OCI-LY1 (cell line): Measurements from ENCODE around the gene ATP8B1.

Source experiments
- H2AFZ ChIP-seq: fragments of 200-600 bp; sonication (generic), shearing (Covaris generic); 2 replicates; pipeline ENCODE4 v1.6.0; 2014; ENCODE audit warnings: antibody characterized with exemption, mild to moderate bottlenecking, low read length
- H3F3A ChIP-seq: fragments of 200-600 bp; sonication (generic), shearing (Covaris generic); 2 replicates; pipeline ENCODE4 v1.6.0; 2014; ENCODE audit warnings: mild to moderate bottlenecking, antibody characterized with exemption, low read length, moderate library complexity; ENCODE audit not compliant: insufficient read depth
- H3K27ac ChIP-seq: fragments of 200-600 bp; sonication (generic); 2 replicates; pipeline ENCODE4 v1.5.1; 2014; ENCODE audit warnings: low read length, mixed run types, mild to moderate bottlenecking, low read depth; ENCODE audit not compliant: poor library complexity, severe bottlenecking
- H3K27me3 ChIP-seq: fragments of 200-600 bp; sonication (generic); 2 replicates; pipeline ENCODE4 v1.6.0; 2014; ENCODE audit warnings: antibody characterized with exemption, mild to moderate bottlenecking, low read length, moderate library complexity; ENCODE audit not compliant: insufficient read depth
- H3K36me3 ChIP-seq: fragments of 200-600 bp; sonication (generic); 2 replicates; pipeline ENCODE4 v1.6.1; 2014; ENCODE audit warnings: mild to moderate bottlenecking, antibody characterized with exemption, low read length, moderate library complexity, mixed read lengths; ENCODE audit not compliant: insufficient read depth
- H3K4me1 ChIP-seq: fragments of 200-600 bp; sonication (generic); 2 replicates; pipeline ENCODE4 v1.5.1; 2014; ENCODE audit warnings: mild to moderate bottlenecking, low read length, moderate library complexity; ENCODE audit not compliant: insufficient read depth, severe bottlenecking
- H3K4me2 ChIP-seq: fragments of 200-600 bp; sonication (generic), shearing (Covaris generic); 2 replicates; pipeline ENCODE4 v1.6.1; 2014; ENCODE audit warnings: low read length
- H3K4me3 ChIP-seq: fragments of 200-600 bp; sonication (generic); 2 replicates; pipeline ENCODE4 v1.5.1; 2014; ENCODE audit warnings: low read length, low read depth, mild to moderate bottlenecking, mixed read lengths; ENCODE audit not compliant: poor library complexity, severe bottlenecking
- H3K79me2 ChIP-seq: fragments of 200-600 bp; shearing (Covaris generic); 2 replicates; pipeline ENCODE4 v1.6.1; 2016; ENCODE audit warnings: mixed run types, low read length, mixed read lengths; ENCODE audit not compliant: insufficient read depth
- H3K9ac ChIP-seq: fragments of 200-600 bp; sonication (generic), shearing (Covaris generic); 2 replicates; pipeline ENCODE4 v1.6.1; 2014; ENCODE audit warnings: mild to moderate bottlenecking, low read length, mixed read lengths
- H3K9me2 ChIP-seq: fragments of 200-600 bp; sonication (generic), shearing (Covaris generic); 2 replicates; pipeline ENCODE4 v1.6.1; 2014; ENCODE audit warnings: low read depth, mild to moderate bottlenecking, low read length, mixed read lengths
- H3K9me3 ChIP-seq: fragments of 200-600 bp; shearing (Covaris generic); 2 replicates; pipeline ENCODE4 v1.6.1; 2014; ENCODE audit warnings: low read length, mixed read lengths
- H4K20me1 ChIP-seq: fragments of 200-600 bp; sonication (generic), shearing (Covaris generic); 2 replicates; pipeline ENCODE4 v1.6.0; 2016; ENCODE audit warnings: mild to moderate bottlenecking, low read length; ENCODE audit not compliant: insufficient read depth
- EZH2 ChIP-seq: fragments of 200-600 bp; sonication (generic), shearing (Covaris generic); IDR thresholded peaks from 2 replicates; pipeline ENCODE4 v1.8.0; 2017; ENCODE audit warnings: borderline replicate concordance, mixed run types, mild to moderate bottlenecking, antibody characterized with exemption, low read length, moderate library complexity, mixed read lengths
- TF ChIP-seq, protein P1 (sequence below): fragments of 200-600 bp; sonication (generic), shearing (Covaris generic); IDR thresholded peaks from 2 replicates; pipeline ENCODE4 v1.5.1; 2017; ENCODE audit warnings: mild to moderate bottlenecking, antibody characterized with exemption, low read length, moderate library complexity, mixed read lengths

Gene ATP8B1

DNA sequence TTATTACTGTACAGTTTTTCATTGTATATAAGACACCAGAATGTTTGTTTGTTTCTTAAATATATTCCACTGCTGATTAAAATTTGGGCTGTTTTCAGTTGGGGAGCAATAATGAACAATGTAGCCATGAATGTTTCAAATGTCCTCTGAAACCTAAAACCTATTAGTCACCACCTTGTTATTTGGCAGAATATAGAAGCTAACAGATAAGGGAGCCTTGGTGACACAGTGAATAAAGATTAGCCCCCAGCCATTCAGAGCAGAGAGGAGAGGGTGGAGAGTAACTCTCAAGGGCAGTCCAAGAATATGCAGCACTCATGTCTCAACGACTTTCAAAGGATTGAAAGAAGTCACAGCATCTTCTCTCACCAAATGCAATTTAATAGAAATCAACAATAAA is 43.1 kb upstream of the ATP8B1 start:
- H3K9me2 ChIP-seq = no peaks in the 10 kb centered on the region
- no peaks in the 10 kb centered on the region for H3K36me3 ChIP-seq
- H4K20me1 ChIP-seq = no peaks in the 10 kb centered on the region
- no peak overlapping the region for H3K4me3 ChIP-seq
- no peaks in the 10 kb centered on the region for H3K27me3 ChIP-seq
- no peaks in the 10 kb centered on the region for H3K9me3 ChIP-seq
- H2AFZ ChIP-seq = no peak overlapping the region
- no peaks in the 10 kb centered on the region for H3K4me1 ChIP-seq
- H3K4me2 ChIP-seq = no peak overlapping the region
- H3K27ac ChIP-seq = no peak overlapping the region
- no peaks in the 10 kb centered on the region for H3F3A ChIP-seq
- H3K9ac ChIP-seq = no peak overlapping the region
- no peaks in the 10 kb centered on the region for H3K79me2 ChIP-seq
- TF ChIP-seq, protein P1, sequence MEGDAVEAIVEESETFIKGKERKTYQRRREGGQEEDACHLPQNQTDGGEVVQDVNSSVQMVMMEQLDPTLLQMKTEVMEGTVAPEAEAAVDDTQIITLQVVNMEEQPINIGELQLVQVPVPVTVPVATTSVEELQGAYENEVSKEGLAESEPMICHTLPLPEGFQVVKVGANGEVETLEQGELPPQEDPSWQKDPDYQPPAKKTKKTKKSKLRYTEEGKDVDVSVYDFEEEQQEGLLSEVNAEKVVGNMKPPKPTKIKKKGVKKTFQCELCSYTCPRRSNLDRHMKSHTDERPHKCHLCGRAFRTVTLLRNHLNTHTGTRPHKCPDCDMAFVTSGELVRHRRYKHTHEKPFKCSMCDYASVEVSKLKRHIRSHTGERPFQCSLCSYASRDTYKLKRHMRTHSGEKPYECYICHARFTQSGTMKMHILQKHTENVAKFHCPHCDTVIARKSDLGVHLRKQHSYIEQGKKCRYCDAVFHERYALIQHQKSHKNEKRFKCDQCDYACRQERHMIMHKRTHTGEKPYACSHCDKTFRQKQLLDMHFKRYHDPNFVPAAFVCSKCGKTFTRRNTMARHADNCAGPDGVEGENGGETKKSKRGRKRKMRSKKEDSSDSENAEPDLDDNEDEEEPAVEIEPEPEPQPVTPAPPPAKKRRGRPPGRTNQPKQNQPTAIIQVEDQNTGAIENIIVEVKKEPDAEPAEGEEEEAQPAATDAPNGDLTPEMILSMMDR = no peak

DNA sequence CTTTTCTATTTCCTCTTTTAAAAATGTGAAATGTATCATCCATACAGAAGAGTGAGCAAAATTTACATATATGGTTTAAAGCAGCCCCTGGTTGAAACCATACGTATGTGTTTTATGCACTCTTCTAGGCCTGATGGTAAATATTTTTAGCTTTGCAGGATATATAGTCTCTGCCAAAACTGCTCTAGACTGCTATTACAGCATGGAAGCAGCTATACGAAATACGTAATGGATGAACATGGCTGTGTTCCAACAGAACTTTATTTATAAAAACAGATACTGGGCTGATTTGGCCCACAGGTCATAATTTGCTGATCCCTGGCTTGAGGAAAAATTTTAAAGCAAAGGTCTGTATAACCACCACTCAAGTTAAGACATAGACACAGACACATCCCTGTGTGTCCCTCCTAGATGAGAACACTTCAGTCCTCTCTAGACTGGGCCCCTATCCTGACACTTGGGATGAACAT is 42.5 kb upstream of the ATP8B1 start:
- H3K27me3 ChIP-seq = no peaks in the 10 kb centered on the region
- TF ChIP-seq EZH2 = no peak
- TF ChIP-seq, protein P1 = no peak
- H3K9ac ChIP-seq = no peak overlapping the region
- no peaks in the 10 kb centered on the region for H3K36me3 ChIP-seq
- no peaks in the 10 kb centered on the region for H3F3A ChIP-seq
- no peak overlapping the region for H3K27ac ChIP-seq
- no peaks in the 10 kb centered on the region for H3K4me1 ChIP-seq
- H3K9me3 ChIP-seq = no peaks in the 10 kb centered on the region
- no peak overlapping the region for H3K4me3 ChIP-seq
- no peak overlapping the region for H3K4me2 ChIP-seq
- no peaks in the 10 kb centered on the region for H3K79me2 ChIP-seq
- H2AFZ ChIP-seq = no peak overlapping the region
- no peaks in the 10 kb centered on the region for H4K20me1 ChIP-seq
- no peaks in the 10 kb centered on the region for H3K9me2 ChIP-seq

DNA sequence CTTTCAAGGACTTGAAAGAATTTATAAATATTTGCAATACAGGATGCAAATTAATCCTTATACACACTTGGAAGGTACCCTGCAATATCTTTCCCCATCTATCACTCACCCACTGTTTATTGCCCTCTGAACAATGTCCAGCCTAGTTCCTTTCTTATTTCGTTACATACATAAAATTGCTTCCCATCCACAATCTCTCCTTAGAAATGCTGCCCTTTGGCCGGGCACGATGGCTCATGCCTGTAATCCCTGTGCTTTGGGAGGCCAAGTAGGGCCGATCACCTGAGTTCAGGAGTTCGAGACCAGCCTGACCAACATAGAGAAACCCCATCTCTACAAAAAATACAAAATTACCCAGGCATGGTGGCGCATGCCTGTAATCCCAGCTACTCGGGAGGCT is 41.2 kb upstream of the ATP8B1 start:
- Histone ChIP-seq H3K4me3 (no peak overlapping the region), H3F3A (no peaks in the 10 kb centered on the region), H3K36me3 (no peaks in the 10 kb centered on the region), H3K9me2 (no peaks in the 10 kb centered on the region), H3K4me1 (no peaks in the 10 kb centered on the region), H3K27me3 (no peaks in the 10 kb centered on the region), H3K79me2 (no peaks in the 10 kb centered on the region), H4K20me1 (no peaks in the 10 kb centered on the region), H2AFZ (no peak overlapping the region), H3K27ac (no peak overlapping the region), H3K9ac (no peak overlapping the region), H3K9me3 (no peaks in the 10 kb centered on the region), H3K4me2 (no peak overlapping the region)
- TF ChIP-seq, protein P1 = no peak
- TF ChIP-seq EZH2 = no peak
